Thoracic aorta (tissue), 2 donors: ENCODE data around the gene OXA1L. TPM values are rescaled to one million over a fixed set of nuclear protein-coding genes. Genes with fewer than 3 reads are reported as not detected.
"Not testable (repeated sequence)": the region's sequence is repeated elsewhere in the genome, so short reads cannot be mapped to it uniquely, and the experiment has no call there.

Experiments
- ATAC-seq: fragments of 150-250 bp; one replicate; pipeline ENCODE4 v1.8.0; 2017; ENCODE audit warnings: low read depth; ENCODE audit not compliant: insufficient number of reproducible peaks, low FRiP score
- DNase-seq: peaks from one replicate; pipeline ENCODE4 v3.0.0-alpha.2; 2020; ENCODE audit warnings: low spot score
- H3K27ac ChIP-seq, 2 donors: fragments of 200-600 bp; sonication (generic); 1 replicate in 1 of 2; 2 replicates in 1 of 2; pipeline ENCODE4 v1.5.1; 2016; ENCODE audit warnings: mild to moderate bottlenecking in 2 of 2, moderate library complexity in 2 of 2
- H3K27me3 ChIP-seq: fragments of 200-600 bp; sonication (generic); replicated peaks from 2 replicates; pipeline ENCODE4 v1.6.0; 2016; ENCODE audit warnings: mild to moderate bottlenecking; ENCODE audit not compliant: insufficient read depth
- H3K36me3 ChIP-seq: fragments of 200-600 bp; sonication (generic); one replicate; pipeline ENCODE4 v1.5.1; 2016
- H3K4me1 ChIP-seq, 2 donors: fragments of 200-600 bp; sonication (generic); 1 replicate in 1 of 2; 2 replicates in 1 of 2; pipeline versions ENCODE4 v1.5.1 to v1.6.0; 2016; ENCODE audit warnings: low read depth in 2 of 2, mild to moderate bottlenecking in 1 of 2; ENCODE audit not compliant: control insufficient read depth in 1 of 2
- H3K4me3 ChIP-seq: fragments of 200-600 bp; sonication (generic); 2 replicates; pipeline ENCODE4 v1.5.1; 2016; ENCODE audit warnings: mild to moderate bottlenecking
- H3K9me3 ChIP-seq: fragments of 200-600 bp; sonication (generic); 2 replicates; pipeline ENCODE4 v1.5.1; 2016
- CTCF ChIP-seq: fragments of 200-600 bp; sonication (generic); IDR thresholded peaks from one replicate; pipeline ENCODE4 v1.5.1; 2019; ENCODE audit warnings: antibody characterized with exemption
- total RNA-seq, 2 donors: library from RNA; depleted of rRNA; stranded (reverse); fragments of >200 nt; gene quantifications; one replicate each; pipeline versions ENCODE4 v1.1.0 to v1.2.3, GENCODE V29; 2016

OXA1L gene
- total RNA-seq, 2 donors from 2014 or later = 72.2 to 72.6 TPM

- Histone ChIP-seq H3K4me1 (no peaks in the 10 kb centered on the region), H3K9me3 (no peaks in the 10 kb centered on the region), H3K4me3 (no peak overlapping the region), H3K27ac (no peak overlapping the region), H3K27me3 (no peaks in the 10 kb centered on the region), H3K36me3 (no peaks in the 10 kb centered on the region)
- ATAC-seq = no peak
- DNase-seq = no peak
- no peak for TF ChIP-seq CTCF
These were observed 37.1 kb downstream of the OXA1L start for GRCh38 chr14:22803687-22803974.

GRCh38 chr14:22805235-22805634, 38.7 kb downstream of the OXA1L start:
- not testable (repeated sequence) for ATAC-seq, H3K27me3 ChIP-seq, H3K9me3 ChIP-seq, H3K4me3 ChIP-seq, H3K4me1 ChIP-seq, H3K36me3 ChIP-seq, DNase-seq, H3K27ac ChIP-seq

GRCh38 chr14:22807432-22808087, 41.1 kb downstream of the OXA1L start:
- no peak overlapping the region for H3K4me3 ChIP-seq
- DNase-seq = no peak
- no peaks in the 10 kb centered on the region for H3K9me3 ChIP-seq
- no peak overlapping the region for H3K27ac ChIP-seq
- H3K4me1 ChIP-seq = no peaks in the 10 kb centered on the region
- no peaks in the 10 kb centered on the region for H3K27me3 ChIP-seq
- H3K36me3 ChIP-seq = no peaks in the 10 kb centered on the region
- TF ChIP-seq CTCF = no peak
- no peak for ATAC-seq

GRCh38 chr14:22808388-22809209, 42.1 kb downstream of the OXA1L start:
- TF ChIP-seq CTCF = no peak
- Histone ChIP-seq H3K4me1 (no peaks in the 10 kb centered on the region), H3K9me3 (no peaks in the 10 kb centered on the region), H3K27me3 (no peaks in the 10 kb centered on the region), H3K36me3 (no peaks in the 10 kb centered on the region), H3K4me3 (no peak overlapping the region), H3K27ac (no peak overlapping the region)
- ATAC-seq = no peak
- no peak for DNase-seq

- no peaks in the 10 kb centered on the region for H3K9me3 ChIP-seq
- no peak for DNase-seq
- H3K36me3 ChIP-seq = no peaks in the 10 kb centered on the region
- H3K4me3 ChIP-seq = no peak overlapping the region
- peak overlapping the region in 1 of 2 donors; percentile 11 for H3K27ac ChIP-seq
- no peak for ATAC-seq
- no peak for TF ChIP-seq CTCF
- H3K4me1 ChIP-seq = no peaks in the 10 kb centered on the region
- H3K27me3 ChIP-seq = no peaks in the 10 kb centered on the region
These were observed 45.2 kb downstream of the OXA1L start for GRCh38 chr14:22811722-22812121.
